ENCODE measurements around the gene UVSSA.

GRCh38 chr4:1380368-1381151, 33.6 kb downstream of the UVSSA start:
- TF ChIP-seq CTCF (IDR thresholded peaks at IDR 0.05), result no peak
- no peak for TF ChIP-seq EZH2 (IDR thresholded peaks at IDR 0.05; ENCODE audit: borderline replicate concordance, insufficient read depth, low read depth, low read length, poor library complexity, severe bottlenecking)

All from B cell (primary cell).